GM18517 (cell line): ENCODE data around the gene ITFG1.

Source experiments
- ATAC-seq: cut with Tn5 transposase; IDR thresholded peaks from one replicate; pipeline ENCODE4 v1.9.1; 2021; ENCODE audit warnings: mild to moderate bottlenecking, moderate library complexity; ENCODE audit not compliant: unreplicated experiment

ITFG1 gene

DNA sequence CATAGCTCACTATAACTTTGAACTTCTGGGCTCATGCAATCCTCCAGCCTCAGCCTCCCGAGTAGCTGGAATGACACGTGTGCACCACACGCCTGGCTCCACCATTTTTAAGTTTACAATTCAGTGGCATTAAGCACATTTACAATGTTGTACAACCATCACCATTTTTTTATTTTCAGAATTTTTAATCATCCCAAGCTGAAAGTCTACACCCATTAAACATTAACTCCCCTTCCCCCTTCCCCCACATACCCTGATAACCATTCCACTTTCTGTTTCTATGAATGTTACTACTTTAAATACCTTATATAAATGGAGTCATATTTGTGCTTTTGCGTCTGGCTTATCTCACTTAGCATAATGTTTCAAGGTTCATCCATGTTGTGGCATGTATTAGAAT is 335.1 kb downstream of the ITFG1 start:
- no peak for ATAC-seq

DNA sequence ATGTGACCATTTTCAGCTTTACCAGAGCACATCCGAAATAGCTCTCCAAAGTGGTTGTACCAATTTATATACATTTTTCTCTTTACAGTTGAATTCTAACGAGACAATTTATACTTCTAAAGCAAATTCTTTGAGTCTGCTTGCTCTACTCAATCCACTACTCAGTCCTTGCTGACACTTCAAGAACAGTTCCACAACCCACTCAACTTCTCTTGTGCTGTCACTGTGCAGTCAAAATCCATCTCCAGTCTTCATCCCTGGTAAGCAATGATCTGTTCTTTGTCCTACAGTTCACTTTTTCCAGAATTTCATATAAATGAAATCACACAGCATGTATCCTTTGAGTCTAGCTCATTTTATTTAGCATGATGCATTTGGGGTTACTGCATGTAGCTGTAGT is 347.7 kb downstream of the ITFG1 start:
- ATAC-seq: no peak

DNA sequence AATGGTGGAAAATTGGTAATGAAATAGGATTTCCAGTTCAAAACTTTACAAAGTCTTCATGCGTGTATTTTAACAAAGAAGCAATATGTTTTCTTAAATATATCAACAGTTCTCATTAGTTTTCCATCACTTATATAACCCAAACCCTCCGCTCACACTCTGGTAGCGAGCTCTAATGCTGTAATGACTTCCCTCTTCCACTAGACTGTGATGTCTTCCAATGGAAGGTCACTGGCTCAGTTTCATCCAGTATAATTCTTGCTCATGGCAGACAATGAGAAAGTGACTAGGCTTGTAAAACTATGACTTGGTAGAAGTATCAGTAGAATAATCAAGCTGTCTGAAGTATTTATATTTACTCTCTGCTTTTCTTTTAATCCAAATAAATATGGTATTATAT is 349.9 kb downstream of the ITFG1 start:
- ATAC-seq: no peak

DNA sequence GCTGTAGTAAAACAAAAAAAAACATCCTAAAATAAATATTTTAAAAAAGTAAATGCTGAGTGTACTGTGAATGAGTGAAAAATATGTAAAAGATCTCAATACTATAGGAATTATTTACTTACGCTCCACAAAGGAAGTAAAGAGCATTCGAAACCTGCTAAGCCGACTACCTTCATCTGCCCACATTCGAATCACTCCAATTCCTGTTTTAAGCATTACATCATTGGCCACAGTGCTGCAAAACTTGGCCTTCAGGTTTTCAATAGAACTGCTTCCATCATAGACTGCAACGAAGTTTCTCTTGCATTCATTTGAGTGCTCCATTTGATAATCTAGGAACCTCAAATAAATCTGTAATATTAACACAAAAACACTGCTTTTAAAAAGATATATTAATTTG is 351.5 kb downstream of the ITFG1 start:
- ATAC-seq: no peak
